ENCODE measurements around the gene PRDM1. TPM values are rescaled to one million over a fixed set of nuclear protein-coding genes. Genes with fewer than 3 reads are reported as not detected.
A peak's percentile ranks its signal among the peaks of the same experiment; 100 is the strongest.

Gene PRDM1
- polyA plus RNA-seq, 1 experiment: 3.7 TPM

- Histone ChIP-seq H3K27me3 (ENCODE audit: control insufficient read depth, insufficient read depth, low read length) (no peaks in the 10 kb centered on the region), H3K9me3 (ENCODE audit: control insufficient read depth, insufficient read depth, low read length) (no peaks in the 10 kb centered on the region), H3K27ac (ENCODE audit: low read depth, low read length) (no peak overlapping the region), H3K4me3 (ENCODE audit: low read depth, low read length) (no peak overlapping the region)
- ChIA-PET CTCF (interaction anchor here (0.5 kb wide), 1 partner anchor 205 kb away, joined by 5 read pairs; no protein-coding TSS in a partner anchor), POLR2A (no interaction called here)
- no peak for TF ChIP-seq CTCF (IDR thresholded peaks at IDR 0.05; ENCODE audit: low read depth, low read length)
- DNase-seq (ENCODE audit: low read depth, low spot score): no peak
Observed at GRCh38 chr6:106059331-106059730, 26.8 kb upstream of the PRDM1 start.

GRCh38 chr6:106060167-106060566 is 26.0 kb upstream of the PRDM1 start:
- CTCF ChIA-PET: no interaction called here

DNA sequence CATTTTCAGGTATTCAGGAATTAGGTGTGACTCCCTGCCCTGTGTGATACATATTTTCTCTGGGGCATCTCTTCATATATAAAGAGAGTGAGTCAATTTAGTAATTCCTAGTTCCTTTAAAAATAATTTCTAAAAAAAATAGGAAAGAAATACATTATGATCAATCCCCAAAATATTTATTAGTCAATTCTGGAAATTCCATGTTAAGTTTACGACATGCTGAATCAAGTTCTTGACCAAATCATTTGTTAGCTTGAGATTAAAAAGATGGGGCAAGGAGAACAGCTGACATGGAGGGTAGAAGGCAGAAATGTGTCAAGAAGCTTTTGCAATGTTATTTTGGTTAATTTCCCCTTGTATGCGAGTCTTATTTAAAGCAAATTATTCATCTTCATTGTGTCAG is 22.7 kb upstream of the PRDM1 start:
- ChIA-PET POLR2A (interaction anchor here (0.6 to 0.8 kb wide), 2 partner anchors 197 to 590 kb away, joined by 3 read pairs; no protein-coding TSS in a partner anchor), CTCF (no interaction called here)
- no peak for TF ChIP-seq CTCF (IDR thresholded peaks at IDR 0.05; ENCODE audit: low read depth, low read length)
- Histone ChIP-seq H3K9me3 (ENCODE audit: control insufficient read depth, insufficient read depth, low read length) (no peaks in the 10 kb centered on the region), H3K27ac (ENCODE audit: low read depth, low read length) (no peak overlapping the region), H3K4me3 (ENCODE audit: low read depth, low read length) (no peak overlapping the region), H3K27me3 (ENCODE audit: control insufficient read depth, insufficient read depth, low read length) (no peaks in the 10 kb centered on the region)
- no peak for DNase-seq (ENCODE audit: low read depth, low spot score)

More at GRCh38 chr6:106060167-106060566, 26.0 kb upstream of the PRDM1 start:
- H3K27me3 ChIP-seq (ENCODE audit: control insufficient read depth, insufficient read depth, low read length): no peaks in the 10 kb centered on the region
- H3K9me3 ChIP-seq (ENCODE audit: control insufficient read depth, insufficient read depth, low read length): no peaks in the 10 kb centered on the region
- POLR2A ChIA-PET: no interaction called here
- DNase-seq (ENCODE audit: low read depth, low spot score): no peak
- no peak overlapping the region for H3K27ac ChIP-seq (ENCODE audit: low read depth, low read length)
- H3K4me3 ChIP-seq (ENCODE audit: low read depth, low read length): no peak overlapping the region
- no peak for TF ChIP-seq CTCF (IDR thresholded peaks at IDR 0.05; ENCODE audit: low read depth, low read length)

DNA sequence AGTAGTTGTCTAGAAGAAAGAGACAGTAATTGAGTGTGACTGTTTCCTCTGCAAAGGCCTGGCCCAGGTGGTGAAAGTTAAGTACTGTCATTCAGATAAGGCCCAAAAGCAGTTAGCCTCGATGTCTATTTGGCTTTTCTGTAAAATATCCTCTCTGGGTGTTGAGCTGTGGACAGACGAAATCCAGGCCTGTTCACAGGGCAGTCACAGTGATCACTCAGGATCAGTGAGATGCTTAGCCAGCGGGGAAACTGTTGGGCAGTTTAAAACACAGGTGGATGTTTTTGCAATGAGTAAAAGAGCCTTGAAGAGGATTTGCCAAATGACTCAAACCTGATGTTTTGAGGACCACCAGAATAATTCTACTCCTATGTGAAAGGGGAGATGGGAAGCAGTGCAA is 22.0 kb upstream of the PRDM1 start:
- DNase-seq (ENCODE audit: low read depth, low spot score): no peak
- H3K4me3 ChIP-seq (ENCODE audit: low read depth, low read length): no peak overlapping the region
- ChIA-PET CTCF (no interaction called here), POLR2A (interaction anchor here (0.6 kb wide), 1 partner anchor 591 kb away, joined by 3 read pairs; no protein-coding TSS in a partner anchor)
- peak overlapping the region; percentile 42 for H3K27ac ChIP-seq (ENCODE audit: low read depth, low read length)
- TF ChIP-seq CTCF (IDR thresholded peaks at IDR 0.05; ENCODE audit: low read depth, low read length): no peak
- no peaks in the 10 kb centered on the region for H3K27me3 ChIP-seq (ENCODE audit: control insufficient read depth, insufficient read depth, low read length)
- H3K9me3 ChIP-seq (ENCODE audit: control insufficient read depth, insufficient read depth, low read length): no peaks in the 10 kb centered on the region

DNA sequence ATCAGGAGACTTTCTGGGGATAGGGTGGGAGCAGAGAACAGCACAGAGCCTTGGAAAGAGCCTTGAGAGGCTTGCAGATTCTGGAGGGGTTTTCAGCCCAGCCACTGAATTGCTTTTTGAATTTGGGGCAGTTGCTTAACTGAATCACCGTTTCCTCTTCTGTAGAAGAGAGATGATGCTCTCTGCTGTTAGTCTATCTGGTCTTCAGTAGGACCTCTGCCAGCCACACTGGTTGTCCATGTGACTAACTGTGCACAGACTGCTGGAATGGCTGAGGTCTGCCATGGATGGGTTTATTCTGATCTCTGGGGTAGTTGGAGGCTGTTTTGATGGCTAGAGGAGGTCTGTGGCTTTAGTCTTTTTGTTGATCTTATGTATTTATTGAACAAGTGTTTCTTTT is 21.4 kb upstream of the PRDM1 start:
- no peak for DNase-seq (ENCODE audit: low read depth, low spot score)
- POLR2A ChIA-PET: no interaction called here
- H3K27ac ChIP-seq (ENCODE audit: low read depth, low read length): peak overlapping the region; percentile 25

More for the DNA sequence above, 21.4 kb upstream of the PRDM1 start:
- no peak overlapping the region for H3K4me3 ChIP-seq (ENCODE audit: low read depth, low read length)
- H3K9me3 ChIP-seq (ENCODE audit: control insufficient read depth, insufficient read depth, low read length): no peaks in the 10 kb centered on the region
- TF ChIP-seq CTCF (IDR thresholded peaks at IDR 0.05; ENCODE audit: low read depth, low read length): no peak
- H3K27me3 ChIP-seq (ENCODE audit: control insufficient read depth, insufficient read depth, low read length): no peaks in the 10 kb centered on the region
- CTCF ChIA-PET: interaction anchor here (0.9 kb wide), 1 partner anchor 158 kb away, joined by 3 read pairs; no protein-coding TSS in a partner anchor

Data from AG04450 (cell line).